GM19372 (cell line): Measurements from ENCODE around the gene TTC39A.

Experiments used
- ATAC-seq: cut with Tn5 transposase; IDR thresholded peaks from one replicate; pipeline ENCODE4 v1.9.1; 2021; ENCODE audit warnings: mild to moderate bottlenecking, low read depth, moderate library complexity; ENCODE audit not compliant: unreplicated experiment

The TTC39A gene

DNA sequence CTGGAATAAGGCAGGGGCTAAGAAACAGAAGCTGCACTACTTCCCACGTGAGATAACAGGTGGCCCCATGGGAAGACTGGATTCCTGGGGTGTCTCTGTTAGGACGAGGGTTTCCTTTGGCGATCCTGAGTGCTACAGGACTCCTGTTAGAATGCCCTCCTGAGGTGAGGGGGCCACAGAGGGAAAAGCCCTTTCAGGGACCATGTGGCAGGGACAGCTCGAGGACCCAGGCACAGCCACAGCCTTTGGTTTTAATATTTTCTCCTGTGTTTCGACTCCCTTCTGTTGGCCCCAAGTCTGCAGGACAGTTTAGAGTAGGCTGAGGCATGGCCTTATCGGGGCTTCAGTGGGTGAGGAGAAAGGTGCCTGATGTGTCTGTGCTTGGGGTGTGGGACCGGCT is 12.6 kb downstream of the TTC39A start:
- ATAC-seq = no peak

DNA sequence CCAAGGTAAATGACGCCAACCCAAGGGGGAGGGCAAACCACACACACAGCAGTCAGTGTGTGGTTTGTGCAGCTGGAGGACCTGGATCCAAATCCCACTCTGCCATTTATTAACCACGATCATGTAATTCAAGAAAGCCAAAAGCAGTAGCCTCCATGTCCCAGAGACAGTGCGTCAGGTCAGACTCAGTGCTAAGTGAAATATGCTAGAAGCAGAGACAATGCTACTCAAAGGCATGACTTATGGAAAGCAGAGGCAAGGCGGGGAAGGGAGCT is 13.6 kb downstream of the TTC39A start:
- ATAC-seq = no peak

DNA sequence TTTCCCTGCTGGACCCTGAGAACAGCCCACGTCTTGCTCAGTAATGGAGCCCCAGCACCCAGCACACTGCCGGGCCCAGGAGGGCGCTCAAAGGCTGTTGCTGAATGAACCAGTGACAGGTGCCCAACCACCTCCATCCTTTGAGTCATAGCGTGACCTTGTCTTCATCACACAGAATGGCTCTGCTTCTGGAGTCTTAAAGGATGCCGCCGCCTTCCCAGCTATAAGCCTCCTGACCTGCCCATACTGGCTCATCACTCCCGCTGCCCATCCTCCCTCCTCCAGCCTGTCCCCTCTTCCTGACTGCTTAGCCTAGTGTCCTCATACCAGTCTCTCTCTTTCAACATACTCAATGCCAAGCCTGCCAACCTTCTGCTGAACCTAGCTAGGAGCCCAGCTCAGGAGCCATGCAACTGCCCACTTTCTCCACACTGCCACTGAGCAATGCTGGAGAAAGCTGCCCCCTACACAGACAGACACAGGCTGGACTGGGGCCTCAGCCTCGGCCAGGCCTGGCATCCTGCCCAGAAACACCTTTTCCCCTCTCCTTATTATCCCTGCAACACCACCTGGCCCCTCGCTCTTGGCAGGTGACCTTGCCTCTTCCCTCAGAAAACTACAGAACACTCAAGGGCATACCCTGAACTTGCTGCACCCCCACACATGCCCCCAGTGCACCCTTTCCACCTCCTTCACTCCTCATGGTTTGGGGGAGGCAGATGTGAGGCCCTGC is 14.1 kb downstream of the TTC39A start:
- ATAC-seq = no peak

DNA sequence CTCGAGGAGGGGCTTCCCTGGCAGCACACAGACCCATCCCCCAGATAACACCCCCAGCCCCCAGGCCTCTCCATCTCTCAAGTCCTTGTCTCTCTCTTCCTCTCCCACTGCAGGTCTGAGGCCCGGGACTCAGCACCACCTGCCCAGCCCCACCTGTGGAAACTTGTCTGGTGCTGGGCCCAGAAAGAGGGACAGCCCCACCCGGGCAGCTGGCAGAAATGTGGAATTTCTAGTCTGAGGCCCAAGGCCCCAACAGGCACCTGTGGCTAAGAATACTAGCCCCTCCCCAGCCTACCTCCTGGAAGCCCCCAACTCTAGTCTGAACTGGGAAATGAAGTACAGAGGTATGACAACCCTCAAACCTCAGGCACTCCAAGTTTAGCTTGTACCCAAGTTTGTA is 15.4 kb downstream of the TTC39A start:
- ATAC-seq = no peak

DNA sequence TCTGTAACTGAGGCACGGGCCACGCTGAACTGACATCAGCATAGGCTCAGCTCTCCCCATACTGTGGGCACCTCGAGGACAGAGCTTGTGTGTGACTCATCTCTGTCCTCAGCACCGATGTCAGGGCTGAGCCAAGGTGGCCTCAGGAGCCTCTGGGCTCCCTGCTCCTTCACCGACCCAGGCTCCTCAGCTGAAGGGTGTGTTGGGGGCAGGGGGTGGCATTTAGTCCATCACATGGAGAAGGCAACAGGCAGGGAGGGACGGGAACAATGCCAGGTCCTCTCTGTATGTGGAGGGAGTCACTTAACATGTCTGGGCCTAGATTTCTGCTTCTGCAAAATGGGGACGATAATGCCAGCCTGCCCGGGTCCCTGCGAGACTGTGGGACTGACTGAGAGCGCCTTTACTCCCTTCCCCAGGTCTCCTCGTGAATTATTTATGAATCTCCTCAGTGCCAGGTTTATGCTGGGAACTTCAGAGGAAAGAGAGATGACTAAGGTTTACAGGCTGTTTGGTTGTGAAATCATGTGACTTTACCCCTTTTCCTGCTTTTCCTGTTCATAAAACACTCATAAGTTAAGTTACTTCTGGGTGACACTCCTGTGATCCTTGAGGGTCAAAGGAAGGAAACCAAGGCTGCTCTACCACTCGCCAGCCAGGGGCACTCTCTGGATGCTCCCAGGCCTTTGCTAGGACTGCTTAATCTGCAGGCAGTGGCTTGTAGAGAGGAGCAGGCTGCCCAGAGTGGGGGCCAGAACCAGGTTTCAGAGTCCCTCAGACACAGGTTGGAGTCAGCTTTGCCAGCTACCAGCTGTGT is 16.2 kb downstream of the TTC39A start:
- ATAC-seq = no peak

DNA sequence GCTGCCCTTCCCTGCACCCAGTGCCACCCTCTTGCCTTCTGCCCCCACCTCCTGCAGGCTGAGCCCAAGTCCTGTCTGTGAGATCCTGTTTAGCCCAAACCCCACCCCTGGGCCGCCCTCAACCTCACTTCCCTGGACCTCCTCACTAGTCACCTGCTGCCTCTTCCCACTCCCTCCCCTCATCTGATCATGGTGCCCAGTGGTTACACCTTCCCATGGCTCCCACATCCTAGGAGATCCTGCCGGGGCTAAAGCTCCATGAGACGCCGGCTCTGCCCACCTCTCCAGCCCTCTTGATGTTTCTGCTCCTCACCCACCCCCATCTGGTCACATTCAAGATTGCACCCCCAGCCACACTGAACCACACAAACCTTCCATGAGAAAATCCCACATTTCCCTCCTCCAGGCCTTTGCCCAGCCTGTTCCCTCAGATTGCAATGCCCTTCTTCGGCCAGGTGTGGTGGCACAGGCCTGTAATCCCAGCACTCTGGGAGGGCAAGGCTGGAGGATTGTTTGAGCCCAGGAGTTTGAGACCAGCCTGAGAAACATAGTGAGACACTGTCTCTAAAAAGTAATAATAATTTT is 17.0 kb downstream of the TTC39A start:
- no peak for ATAC-seq

DNA sequence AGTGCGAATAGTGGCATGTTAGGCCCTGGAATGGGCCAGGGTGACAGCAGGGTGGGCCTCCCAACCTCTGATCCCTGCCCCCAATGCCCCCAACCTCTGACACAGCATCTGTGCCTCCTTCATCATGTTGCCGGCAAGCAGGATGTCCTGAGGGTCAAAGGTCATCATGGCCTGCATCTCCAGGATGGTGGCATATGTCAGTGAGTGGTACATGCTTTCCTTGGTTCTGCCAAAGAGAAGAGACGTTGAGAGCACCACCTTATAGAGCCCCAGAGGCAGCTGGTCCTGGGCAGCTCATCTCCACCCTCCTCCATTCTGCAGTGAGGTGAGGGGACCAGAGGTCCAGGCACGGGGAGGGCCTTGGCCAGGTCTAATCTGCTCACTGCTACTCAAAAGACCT is 17.6 kb downstream of the TTC39A start:
- ATAC-seq = no peak

DNA sequence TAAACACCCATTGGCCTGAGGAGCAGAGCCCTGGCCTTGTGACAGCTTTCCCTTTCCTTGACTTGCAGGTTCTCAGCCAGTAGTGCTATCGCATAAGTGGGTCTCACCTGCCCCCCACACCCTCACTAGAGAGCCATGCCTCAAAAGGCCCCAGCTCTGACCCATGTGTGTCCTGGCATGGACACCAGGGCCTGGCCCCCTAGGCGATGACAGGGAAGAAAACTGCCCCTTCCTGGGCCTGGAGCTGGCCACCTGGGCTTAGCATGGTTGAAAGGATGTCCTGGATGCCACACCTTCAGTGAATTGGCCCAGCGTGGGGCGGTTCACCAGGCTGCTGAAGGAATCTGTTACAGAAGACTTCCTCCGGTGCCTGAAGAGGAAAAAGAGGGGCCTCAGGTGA is 18.5 kb downstream of the TTC39A start:
- no peak for ATAC-seq

DNA sequence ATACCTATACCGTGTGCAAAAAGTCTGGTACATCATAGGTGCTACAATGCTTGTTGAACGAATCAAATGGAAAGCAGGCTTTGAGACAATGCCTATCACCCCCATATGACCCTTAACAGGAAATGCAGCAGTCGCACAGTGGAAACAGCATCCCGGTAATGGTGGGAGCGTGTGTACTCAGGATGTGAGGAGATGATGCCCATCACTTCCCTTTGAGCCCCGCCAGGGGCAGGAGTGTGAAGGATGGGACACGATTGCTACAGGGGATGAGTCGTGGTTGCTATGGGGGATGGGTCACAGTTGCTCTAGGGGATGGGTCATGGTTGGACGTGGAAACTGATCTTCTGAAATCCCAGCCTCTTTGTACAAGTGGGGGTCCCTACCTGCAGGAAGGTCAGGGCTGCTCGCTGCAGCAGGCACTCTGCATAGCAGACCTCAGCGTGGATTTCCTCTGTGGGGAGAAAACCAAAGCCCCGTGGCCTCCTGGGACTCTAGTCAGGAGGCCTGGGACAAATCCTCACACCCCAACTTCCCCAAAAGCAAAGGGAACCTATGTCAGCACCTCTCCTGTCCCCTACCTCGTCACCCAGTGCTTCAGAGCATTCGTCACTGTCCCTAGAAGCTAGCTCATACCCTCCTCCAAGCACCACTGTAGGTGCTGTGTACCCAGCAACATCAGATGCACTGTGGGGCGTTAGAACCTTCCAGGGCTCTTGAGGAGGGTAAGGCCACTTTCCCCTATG is 19.3 kb downstream of the TTC39A start:
- ATAC-seq = no peak

DNA sequence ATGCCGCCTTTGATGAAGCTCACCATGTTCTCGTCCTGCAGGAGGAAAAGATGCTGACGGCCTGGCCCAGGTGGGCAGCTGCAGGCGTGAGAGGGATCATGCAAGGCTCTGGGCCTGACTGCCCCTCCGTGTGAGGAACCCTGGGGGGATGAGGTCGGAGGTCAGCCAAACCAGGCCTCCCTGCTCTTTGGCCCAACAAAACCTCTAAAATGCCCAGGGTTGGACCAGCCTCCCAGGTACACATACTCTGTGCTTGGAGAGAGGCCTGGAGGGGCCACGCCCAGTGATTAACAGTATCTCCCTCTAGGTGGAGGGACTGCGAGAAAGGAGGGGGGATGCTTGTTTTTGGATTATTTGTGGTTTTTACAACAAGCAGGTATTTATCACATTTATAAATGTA is 21.1 kb downstream of the TTC39A start:
- no peak for ATAC-seq

DNA sequence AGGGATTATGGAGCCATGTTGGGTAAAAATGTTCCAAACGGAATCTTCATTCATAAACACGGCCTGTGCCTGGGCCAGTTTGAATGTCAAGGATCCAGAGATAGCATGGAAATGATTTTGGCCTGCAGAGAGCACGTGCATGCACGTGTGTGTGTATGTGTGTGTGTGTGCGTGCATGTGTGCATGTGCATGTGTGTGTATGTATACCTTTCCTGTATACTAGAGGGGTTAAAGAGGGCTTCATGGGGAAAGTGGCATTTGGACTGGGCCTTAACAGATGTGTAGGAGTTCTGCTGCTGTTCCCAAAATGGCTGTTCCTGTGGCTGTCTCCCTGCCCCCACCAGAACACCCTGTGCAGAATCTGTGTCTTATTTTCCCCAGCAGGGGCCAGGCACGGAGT is 21.7 kb downstream of the TTC39A start:
- ATAC-seq = no peak

DNA sequence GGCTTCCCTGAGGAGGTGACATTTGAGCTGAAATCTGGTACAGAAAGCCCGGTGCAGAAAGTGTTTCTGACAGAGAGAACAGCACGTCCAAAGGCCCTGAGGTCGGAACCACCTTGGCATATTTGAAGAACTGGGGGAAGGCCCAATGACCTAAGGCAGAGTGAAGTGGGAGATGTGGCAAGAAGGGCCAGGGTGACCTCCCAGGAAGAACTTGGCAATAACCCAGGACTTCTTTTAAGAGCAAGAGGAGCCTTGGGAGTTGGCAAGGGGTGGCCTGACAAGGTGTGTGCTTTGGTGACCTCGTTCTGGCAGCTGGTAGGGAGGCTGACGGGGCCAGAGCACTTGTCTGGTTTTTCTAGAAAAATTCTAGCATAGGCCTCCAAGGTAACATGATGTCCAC is 23.4 kb downstream of the TTC39A start:
- no peak for ATAC-seq

DNA sequence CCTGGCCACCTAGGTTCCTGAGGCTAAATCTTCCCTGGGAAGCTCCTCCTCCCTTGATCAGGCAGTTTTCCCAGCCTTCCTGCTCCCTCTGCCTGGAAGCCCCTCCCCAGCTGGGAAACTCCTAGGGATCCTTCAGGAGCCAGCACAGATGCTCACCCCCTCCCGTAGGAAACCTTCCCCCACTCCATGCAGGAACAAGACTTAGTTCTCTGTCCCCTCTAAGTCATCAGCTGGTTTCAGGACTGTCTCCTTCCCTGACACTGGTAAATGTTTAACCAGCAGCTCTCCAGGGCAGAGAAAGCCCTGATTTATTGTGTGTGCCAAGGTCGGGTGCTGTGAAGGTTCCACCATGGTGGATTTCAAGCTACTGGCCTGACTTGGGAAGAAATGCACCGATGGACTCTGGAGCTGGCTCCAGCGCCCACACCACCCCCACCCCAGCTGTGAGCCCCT is 25.0 kb downstream of the TTC39A start:
- ATAC-seq = no peak

DNA sequence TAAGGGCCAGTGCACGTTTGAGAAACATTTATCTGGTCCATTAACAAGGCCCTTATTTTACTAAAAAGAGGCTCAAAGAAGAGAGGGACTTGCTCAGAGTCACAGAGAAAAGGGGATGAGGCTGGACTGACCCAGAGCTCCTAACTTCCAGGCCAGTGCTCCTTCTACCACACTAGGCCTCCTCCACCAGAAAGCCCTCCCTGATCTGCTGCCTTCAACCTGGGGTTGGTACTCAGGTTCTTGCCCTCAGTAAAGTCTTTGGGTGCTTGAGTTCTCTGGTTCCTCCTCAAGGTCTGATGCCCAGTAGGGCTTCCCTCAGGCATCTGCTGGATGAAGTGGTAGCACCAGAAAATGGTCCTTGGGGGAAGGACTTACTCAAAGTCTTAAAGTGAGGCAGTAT is 26.0 kb downstream of the TTC39A start:
- no peak for ATAC-seq

DNA sequence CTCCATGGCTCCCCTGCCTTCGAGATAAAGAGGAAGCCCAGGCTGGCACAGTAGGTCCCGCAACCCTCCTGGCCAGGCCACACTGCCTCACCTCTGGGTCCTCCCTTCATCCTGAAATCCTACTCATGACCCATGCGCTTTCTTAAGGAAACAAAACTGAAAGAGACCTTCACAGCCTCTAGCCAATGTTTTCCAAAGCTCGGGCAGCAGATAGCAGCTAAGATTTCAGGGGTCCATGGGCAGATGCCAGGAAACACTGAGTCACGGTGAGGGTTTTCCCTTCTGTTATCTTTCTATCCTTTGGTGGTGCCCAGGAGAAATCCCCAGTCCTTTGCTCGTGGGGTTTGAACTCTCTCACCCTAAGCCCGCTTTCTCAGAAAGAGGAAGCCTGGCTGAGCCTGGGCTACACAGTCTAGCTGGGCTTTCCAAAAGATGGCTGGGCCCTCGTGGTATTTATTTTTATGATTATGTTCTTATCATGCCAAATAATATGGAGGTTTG is 26.6 kb downstream of the TTC39A start:
- no peak for ATAC-seq

DNA sequence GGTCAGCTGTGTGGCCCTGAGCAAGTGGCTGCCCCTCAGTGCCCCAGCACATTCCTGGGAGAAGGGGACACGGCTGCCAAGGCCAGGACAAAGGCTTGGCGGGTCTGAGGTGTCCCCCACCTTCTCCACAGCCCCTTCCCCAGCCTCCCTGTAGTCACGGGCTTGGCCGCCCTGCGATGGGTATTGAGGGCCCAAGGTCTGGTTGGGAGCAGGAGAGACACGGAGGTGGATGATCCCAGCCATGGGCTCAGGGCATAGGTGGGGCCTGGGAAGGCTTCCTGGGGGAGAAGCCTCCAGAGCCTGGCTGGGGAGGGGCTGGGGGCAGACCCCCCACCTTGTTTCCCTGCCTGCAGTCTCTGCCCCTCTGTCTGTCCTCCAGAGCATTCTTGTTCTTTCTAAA is 27.0 kb downstream of the TTC39A start:
- no peak for ATAC-seq

DNA sequence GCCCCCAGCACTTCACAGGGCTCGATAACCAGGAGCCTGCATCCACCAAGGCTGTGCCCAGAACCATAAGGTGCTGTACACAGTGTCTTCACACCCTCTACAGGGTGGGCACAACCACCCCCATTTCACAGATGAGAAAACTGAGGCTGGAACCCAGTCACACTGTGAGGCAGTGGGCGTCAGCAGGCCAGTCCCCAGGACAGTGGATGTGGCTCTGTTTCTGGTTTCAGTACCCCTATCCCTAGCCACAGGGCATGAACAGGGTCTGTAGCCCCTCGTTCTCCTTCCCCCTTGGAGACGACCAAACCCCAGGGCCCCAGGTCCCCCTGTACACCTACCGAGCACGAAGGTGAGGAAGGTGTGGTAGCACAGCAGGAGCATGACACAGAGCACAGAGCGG is 27.6 kb downstream of the TTC39A start:
- ATAC-seq = no peak

DNA sequence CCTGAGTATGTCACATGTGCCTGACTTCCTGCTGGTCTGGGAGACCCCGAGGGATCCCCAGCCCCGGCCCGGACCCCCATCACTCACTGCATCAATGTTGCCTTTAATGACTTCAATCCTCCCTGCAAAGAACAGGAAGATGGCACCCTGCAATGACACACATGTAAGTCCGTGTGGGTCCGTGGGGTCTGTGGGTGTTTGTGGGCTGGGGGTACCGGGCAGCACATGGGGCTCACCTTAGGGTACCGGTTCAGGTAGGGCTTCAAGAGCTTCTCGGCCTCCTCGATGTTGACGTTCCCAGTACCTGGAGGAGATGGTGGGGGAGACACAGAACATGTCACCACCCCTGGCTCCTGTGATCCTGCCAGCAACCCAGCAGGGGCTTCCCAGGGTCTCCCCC is 28.1 kb downstream of the TTC39A start:
- ATAC-seq = no peak

DNA sequence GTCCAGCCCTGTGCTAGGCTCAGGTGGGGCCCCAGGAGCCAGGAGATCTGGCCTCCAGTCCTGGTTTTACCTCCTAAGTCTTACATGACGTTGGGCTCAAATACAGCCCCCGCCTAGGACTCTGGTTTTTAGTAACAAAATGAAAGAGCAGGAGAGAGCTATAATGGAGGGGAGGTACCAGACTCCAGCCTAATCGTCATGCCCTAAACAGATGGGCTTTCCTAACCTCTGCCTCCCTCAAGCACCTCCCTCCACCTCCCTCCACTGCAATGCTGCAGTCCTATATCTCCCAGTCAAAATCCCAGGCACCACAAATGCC is 28.6 kb downstream of the TTC39A start:
- no peak for ATAC-seq

DNA sequence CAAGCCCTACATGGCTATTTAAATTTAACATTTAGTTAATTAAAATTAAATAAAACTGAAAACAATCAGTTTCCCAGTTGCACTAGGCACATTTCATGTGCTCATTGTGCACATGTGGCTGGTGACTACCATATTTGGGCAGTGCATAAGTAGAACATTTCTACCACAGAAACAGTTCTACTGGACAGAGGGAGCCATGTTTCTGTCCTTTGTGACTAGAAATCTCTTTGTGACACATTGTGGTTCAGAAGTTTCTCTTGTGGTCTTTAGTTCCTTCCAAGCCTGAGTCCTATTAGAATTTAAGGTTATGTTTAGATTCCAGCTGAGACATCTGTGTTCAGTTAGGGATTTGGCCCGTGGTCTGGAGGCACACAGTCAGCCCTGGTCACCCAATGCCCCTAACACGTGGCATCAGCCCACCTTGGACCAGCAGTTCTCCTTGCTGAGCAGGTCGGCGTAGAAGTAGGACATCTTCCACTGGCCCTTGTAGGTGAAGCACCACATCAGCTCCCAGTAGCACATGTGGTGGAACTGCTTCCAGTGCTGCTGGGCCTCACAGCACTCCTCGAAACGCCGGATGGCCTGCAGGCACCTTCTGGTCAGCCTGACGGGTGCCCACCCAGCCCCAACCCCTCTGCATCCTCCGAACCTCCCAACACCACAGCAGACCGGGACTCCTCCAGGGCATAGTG is 29.1 kb downstream of the TTC39A start:
- ATAC-seq = no peak
